ENCODE results near the gene PNPLA2.

The PNPLA2 gene

GRCh38 chr11:870127-870413 is 51.4 kb downstream of the PNPLA2 start:
- no peak for DNase-seq (ENCODE audit: low read depth in 2 of 2, low spot score in 1 of 2)

- no peak for DNase-seq (ENCODE audit: low read depth in 2 of 2, low spot score in 1 of 2)
These were observed 51.7 kb downstream of the PNPLA2 start for GRCh38 chr11:870418-870817.

- DNase-seq (ENCODE audit: low read depth in 2 of 2, low spot score in 1 of 2): no peak
These were observed 52.8 kb downstream of the PNPLA2 start for GRCh38 chr11:871472-871871.

GRCh38 chr11:872799-873198 is 54.1 kb downstream of the PNPLA2 start:
- DNase-seq (ENCODE audit: low read depth in 2 of 2, low spot score in 1 of 2): no peak

- no peak for DNase-seq (ENCODE audit: low read depth in 2 of 2, low spot score in 1 of 2)
These were observed 55.0 kb downstream of the PNPLA2 start for GRCh38 chr11:873706-874105.

Measured in stimulated activated CD8-positive, alpha-beta memory T cell treated with anti-CD3 and anti-CD28 coated beads, Interleukin-4, amount 100 ng/mL, for 1 hour (primary cell).